ENCODE results near the gene KRT81.
"Not testable (repeated sequence)": the region's sequence is repeated elsewhere in the genome, so short reads cannot be mapped to it uniquely, and the experiment has no call there.

Gene KRT81

GRCh38 chr12:52256584-52256935 lies 34.8 kb downstream of the KRT81 start:
- no peak overlapping the region for H3K4me3 ChIP-seq
- H3K36me3 ChIP-seq (ENCODE audit: insufficient read depth, low read length): no peaks in the 10 kb centered on the region
- H3K27ac ChIP-seq: no peak overlapping the region
- TF ChIP-seq POLR2AphosphoS5 (IDR thresholded peaks at IDR 0.05; ENCODE audit: borderline replicate concordance, low read depth, low read length) (no peak), EZH2 (IDR thresholded peaks at IDR 0.05) (no peak), FOXP2 (optimal IDR thresholded peaks at IDR 0.05; ENCODE audit: control extremely low read depth, extremely low read length, insufficient read depth) (no peak)
- no peaks in the 10 kb centered on the region for H3K9me3 ChIP-seq (ENCODE audit: low read depth, low read length)
- no peak overlapping the region for H3K9ac ChIP-seq (ENCODE audit: insufficient read length)
- DNase-seq (ENCODE audit: low read depth, low spot score): no peak

GRCh38 chr12:52255926-52256583 lies 35.3 kb downstream of the KRT81 start:
- H3K27ac ChIP-seq: no peak overlapping the region
- H3K4me3 ChIP-seq: no peak overlapping the region
- TF ChIP-seq EZH2 (IDR thresholded peaks at IDR 0.05) (no peak), FOXP2 (optimal IDR thresholded peaks at IDR 0.05; ENCODE audit: control extremely low read depth, extremely low read length, insufficient read depth) (no peak), POLR2AphosphoS5 (IDR thresholded peaks at IDR 0.05; ENCODE audit: borderline replicate concordance, low read depth, low read length) (no peak)
- H3K9me3 ChIP-seq (ENCODE audit: low read depth, low read length): no peaks in the 10 kb centered on the region
- H3K36me3 ChIP-seq (ENCODE audit: insufficient read depth, low read length): no peaks in the 10 kb centered on the region
- no peak overlapping the region for H3K9ac ChIP-seq (ENCODE audit: insufficient read length)
- DNase-seq (ENCODE audit: low read depth, low spot score): no peak

- DNase-seq (ENCODE audit: low read depth, low spot score): no peak
- Histone ChIP-seq H3K9me3 (ENCODE audit: low read depth, low read length) (no peaks in the 10 kb centered on the region), H3K4me3 (no peak overlapping the region), H3K27ac (no peak overlapping the region), H3K9ac (ENCODE audit: insufficient read length) (no peak overlapping the region), H3K36me3 (ENCODE audit: insufficient read depth, low read length) (no peaks in the 10 kb centered on the region)
- TF ChIP-seq FOXP2 (optimal IDR thresholded peaks at IDR 0.05; ENCODE audit: control extremely low read depth, extremely low read length, insufficient read depth) (no peak), EZH2 (IDR thresholded peaks at IDR 0.05) (no peak), POLR2AphosphoS5 (IDR thresholded peaks at IDR 0.05; ENCODE audit: borderline replicate concordance, low read depth, low read length) (no peak)
Measured at GRCh38 chr12:52254965-52255751, 36.2 kb downstream of the KRT81 start.

- TF ChIP-seq EZH2 (IDR thresholded peaks at IDR 0.05) (no peak), POLR2AphosphoS5 (IDR thresholded peaks at IDR 0.05; ENCODE audit: borderline replicate concordance, low read depth, low read length) (no peak), FOXP2 (optimal IDR thresholded peaks at IDR 0.05; ENCODE audit: control extremely low read depth, extremely low read length, insufficient read depth) (no peak)
Measured at GRCh38 chr12:52254180-52254964, 37.0 kb downstream of the KRT81 start.

GRCh38 chr12:52253391-52254179 lies 37.7 kb downstream of the KRT81 start:
- no peak overlapping the region for H3K4me3 ChIP-seq
- H3K9ac ChIP-seq (ENCODE audit: insufficient read length): no peak overlapping the region
- H3K36me3 ChIP-seq (ENCODE audit: insufficient read depth, low read length): no peaks in the 10 kb centered on the region
- H3K9me3 ChIP-seq (ENCODE audit: low read depth, low read length): no peaks in the 10 kb centered on the region
- TF ChIP-seq POLR2AphosphoS5 (IDR thresholded peaks at IDR 0.05; ENCODE audit: borderline replicate concordance, low read depth, low read length) (no peak), FOXP2 (optimal IDR thresholded peaks at IDR 0.05; ENCODE audit: control extremely low read depth, extremely low read length, insufficient read depth) (no peak), EZH2 (IDR thresholded peaks at IDR 0.05) (no peak)
- no peak for DNase-seq (ENCODE audit: low read depth, low spot score)
- no peak overlapping the region for H3K27ac ChIP-seq

More at GRCh38 chr12:52254180-52254964, 37.0 kb downstream of the KRT81 start:
- no peak overlapping the region for H3K27ac ChIP-seq
- no peak overlapping the region for H3K9ac ChIP-seq (ENCODE audit: insufficient read length)
- no peak overlapping the region for H3K4me3 ChIP-seq
- H3K9me3 ChIP-seq (ENCODE audit: low read depth, low read length): no peaks in the 10 kb centered on the region
- no peaks in the 10 kb centered on the region for H3K36me3 ChIP-seq (ENCODE audit: insufficient read depth, low read length)
- no peak for DNase-seq (ENCODE audit: low read depth, low spot score)

GRCh38 chr12:52252728-52253343 lies 38.5 kb downstream of the KRT81 start:
- TF ChIP-seq EZH2 (IDR thresholded peaks at IDR 0.05) (no peak), FOXP2 (optimal IDR thresholded peaks at IDR 0.05; ENCODE audit: control extremely low read depth, extremely low read length, insufficient read depth) (no peak), POLR2AphosphoS5 (IDR thresholded peaks at IDR 0.05; ENCODE audit: borderline replicate concordance, low read depth, low read length) (no peak)
- no peak for DNase-seq (ENCODE audit: low read depth, low spot score)
- Histone ChIP-seq H3K9ac (ENCODE audit: insufficient read length) (no peak overlapping the region), H3K9me3 (ENCODE audit: low read depth, low read length) (no peaks in the 10 kb centered on the region), H3K27ac (no peak overlapping the region), H3K36me3 (ENCODE audit: insufficient read depth, low read length) (no peaks in the 10 kb centered on the region), H3K4me3 (no peak overlapping the region)

- DNase-seq (ENCODE audit: low read depth, low spot score); H3K4me3 ChIP-seq; H3K9ac ChIP-seq (ENCODE audit: insufficient read length); H3K36me3 ChIP-seq (ENCODE audit: insufficient read depth, low read length); H3K9me3 ChIP-seq (ENCODE audit: low read depth, low read length); H3K27ac ChIP-seq: not testable (repeated sequence)
Measured at GRCh38 chr12:52252175-52252615, 39.1 kb downstream of the KRT81 start.
